GM12875 (cell line): ENCODE measurements around the gene BORCS5.

ENCODE experiments used
- H3K4me3 ChIP-seq: one replicate; pipeline ENCODE4 v1.5.1; 2011; ENCODE audit warnings: low read depth, low read length, control low read depth
- TF ChIP-seq, protein P1 (sequence below): IDR thresholded peaks from 2 replicates; pipeline ENCODE4 v1.5.1; 2011; ENCODE audit warnings: low read depth, mild to moderate bottlenecking, control low read depth, inconsistent platforms, low read length, moderate library complexity, borderline replicate concordance; ENCODE audit not compliant: insufficient read depth

BORCS5 gene

DNA sequence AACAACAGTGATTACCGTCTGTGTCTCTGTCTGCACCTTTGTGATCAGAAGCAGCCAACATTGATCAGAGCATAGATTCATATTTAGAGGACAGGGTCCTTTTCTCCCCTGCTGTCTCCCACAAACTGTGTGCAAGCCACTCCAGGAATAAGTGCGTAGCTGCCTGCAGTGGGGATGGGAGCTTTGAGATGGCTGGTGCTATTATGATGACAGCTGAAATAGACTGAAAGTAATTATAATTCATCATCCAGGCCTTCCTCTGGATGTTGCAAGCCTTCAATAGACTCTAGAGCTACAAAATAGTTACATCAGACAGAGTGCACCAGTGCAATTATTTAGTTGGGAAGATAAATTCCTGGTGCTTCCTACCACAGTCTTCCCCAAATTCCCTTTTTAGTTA is 68.1 kb downstream of the BORCS5 start:
- TF ChIP-seq, protein P1, sequence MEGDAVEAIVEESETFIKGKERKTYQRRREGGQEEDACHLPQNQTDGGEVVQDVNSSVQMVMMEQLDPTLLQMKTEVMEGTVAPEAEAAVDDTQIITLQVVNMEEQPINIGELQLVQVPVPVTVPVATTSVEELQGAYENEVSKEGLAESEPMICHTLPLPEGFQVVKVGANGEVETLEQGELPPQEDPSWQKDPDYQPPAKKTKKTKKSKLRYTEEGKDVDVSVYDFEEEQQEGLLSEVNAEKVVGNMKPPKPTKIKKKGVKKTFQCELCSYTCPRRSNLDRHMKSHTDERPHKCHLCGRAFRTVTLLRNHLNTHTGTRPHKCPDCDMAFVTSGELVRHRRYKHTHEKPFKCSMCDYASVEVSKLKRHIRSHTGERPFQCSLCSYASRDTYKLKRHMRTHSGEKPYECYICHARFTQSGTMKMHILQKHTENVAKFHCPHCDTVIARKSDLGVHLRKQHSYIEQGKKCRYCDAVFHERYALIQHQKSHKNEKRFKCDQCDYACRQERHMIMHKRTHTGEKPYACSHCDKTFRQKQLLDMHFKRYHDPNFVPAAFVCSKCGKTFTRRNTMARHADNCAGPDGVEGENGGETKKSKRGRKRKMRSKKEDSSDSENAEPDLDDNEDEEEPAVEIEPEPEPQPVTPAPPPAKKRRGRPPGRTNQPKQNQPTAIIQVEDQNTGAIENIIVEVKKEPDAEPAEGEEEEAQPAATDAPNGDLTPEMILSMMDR: no peak
- no peak overlapping the region for H3K4me3 ChIP-seq

DNA sequence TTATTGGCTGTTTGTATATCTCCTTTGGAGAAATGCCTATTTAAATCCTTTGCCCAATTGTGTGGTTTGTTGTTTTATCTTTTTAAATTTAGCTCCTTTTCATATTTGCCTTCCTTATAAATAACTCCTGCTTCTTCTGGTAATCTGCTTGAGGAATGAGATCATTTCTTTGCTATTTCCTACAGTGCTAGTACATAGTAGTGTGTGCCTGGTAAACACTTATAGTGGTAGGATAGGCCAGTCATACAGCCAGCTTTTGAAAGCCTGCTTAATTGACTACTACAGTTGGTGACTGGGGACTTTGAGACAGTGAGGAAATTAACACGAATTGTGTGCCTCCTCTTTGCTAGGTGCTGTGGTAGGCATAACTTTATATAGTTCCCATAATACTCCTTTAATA is 68.7 kb downstream of the BORCS5 start:
- TF ChIP-seq, protein P1: no peak
- no peak overlapping the region for H3K4me3 ChIP-seq

DNA sequence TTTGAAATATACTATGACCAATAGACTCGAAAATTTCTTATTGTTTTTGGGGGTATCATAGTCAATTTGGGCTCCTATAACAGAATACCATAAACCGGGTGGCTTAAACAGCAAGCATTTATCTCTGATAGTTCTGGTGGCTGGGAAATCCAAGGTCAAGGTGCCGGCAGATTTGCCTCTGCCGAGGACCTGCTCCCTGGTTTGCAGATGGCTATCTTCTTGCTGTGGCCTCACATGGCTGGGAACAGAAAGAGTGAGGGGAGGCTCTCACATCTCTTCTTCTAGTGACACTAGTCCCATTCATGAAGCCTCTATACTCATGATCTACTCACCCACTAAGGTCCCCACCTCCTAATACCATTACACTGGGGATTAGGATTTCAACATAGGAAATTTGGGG is 70.7 kb downstream of the BORCS5 start:
- TF ChIP-seq, protein P1: no peak
- no peak overlapping the region for H3K4me3 ChIP-seq

DNA sequence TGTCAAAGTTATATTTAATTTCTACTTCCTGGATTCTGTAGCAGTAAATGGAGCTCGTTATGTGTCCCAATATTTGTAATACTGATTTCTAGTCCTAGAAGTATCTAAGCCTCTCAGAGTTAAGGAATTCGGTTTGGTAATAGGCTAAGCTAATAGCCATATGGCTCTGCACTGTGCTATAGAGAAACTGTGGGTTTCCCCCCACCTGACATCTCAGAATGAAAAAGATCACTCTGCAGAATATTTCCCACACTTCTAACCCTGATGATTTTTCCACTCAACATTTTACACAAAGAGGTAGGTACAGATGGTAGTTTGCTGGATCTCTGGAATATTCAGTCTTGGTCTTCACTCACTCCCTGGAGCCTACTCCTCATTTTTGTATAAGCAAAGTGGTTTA is 71.2 kb downstream of the BORCS5 start:
- no peak overlapping the region for H3K4me3 ChIP-seq
- TF ChIP-seq, protein P1: no peak

DNA sequence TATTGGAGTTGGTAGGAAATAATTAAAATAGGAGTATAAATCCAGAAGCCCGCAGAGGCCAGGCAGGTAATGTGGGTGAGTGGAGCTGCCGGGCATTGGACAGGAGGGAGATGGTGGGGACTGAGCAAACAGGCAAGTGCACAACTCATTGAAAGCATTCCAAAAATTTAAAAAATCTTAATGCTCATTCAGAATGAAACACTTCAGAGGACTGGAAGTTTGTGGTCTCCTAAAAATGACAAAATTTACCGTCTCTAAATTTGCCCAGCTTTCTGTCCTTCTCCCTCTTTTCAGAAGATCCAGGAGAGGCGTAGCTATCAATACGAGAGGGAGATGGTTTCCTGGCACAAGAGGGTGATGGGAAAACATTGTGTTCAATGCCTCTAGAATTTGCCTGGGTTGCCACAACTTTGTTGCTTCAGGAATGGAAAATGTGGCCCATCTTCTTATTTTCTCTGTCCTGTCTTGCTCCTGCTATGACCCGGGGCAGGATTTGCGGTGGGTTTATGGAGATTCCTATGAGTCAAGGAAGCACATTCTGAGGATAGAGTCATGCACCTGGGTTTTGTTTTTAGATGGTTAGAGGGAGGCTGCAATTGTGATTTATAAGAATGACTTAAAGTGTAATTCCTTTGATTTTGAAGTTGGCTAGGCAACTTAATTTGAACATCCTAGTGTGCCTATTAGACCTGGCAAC is 72.2 kb downstream of the BORCS5 start:
- H3K4me3 ChIP-seq: no peak overlapping the region
- TF ChIP-seq, protein P1: no peak

DNA sequence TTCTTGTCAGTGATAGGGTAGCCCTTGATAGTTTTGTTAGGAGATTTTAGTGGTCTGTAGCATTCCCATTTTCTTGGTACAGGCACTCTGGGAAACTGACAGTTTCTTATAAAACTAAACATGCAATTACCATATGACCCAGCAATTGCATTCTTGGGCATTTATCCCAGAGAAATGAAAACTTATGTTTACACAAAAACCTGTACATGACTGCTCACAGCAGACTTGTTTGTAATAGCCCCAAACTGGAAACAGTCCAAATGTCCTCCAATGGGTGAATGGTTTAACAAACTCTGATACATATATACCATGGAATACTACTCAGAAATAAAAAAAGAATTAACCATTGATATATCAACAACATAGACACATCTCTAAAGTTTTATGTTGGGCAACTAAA is 75.5 kb downstream of the BORCS5 start:
- TF ChIP-seq, protein P1: no peak
- no peak overlapping the region for H3K4me3 ChIP-seq

DNA sequence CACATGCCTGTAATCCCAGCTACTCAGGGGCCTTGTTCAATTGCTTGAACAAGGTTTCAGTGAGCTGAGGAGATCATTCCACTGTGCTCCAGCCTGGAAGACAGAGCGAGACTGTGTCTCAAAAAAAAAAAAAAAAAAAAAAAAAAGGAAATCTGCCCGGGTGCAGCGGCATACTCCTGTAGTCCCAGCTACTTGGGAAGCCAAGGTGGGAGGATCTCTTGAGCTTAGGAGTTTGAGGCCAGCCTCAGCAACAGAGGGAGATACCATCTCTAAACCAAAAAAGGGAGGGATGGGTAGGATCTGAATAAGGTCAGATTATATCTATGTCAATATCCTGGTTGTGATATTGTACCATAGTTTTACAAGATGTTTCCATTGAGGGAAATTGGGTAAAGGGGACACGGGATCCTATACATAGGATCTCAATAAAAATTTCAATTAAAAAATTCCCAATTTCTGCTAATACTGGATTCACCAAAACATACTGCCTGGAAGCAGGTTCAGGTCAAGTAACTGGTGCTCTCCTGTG is 76.4 kb downstream of the BORCS5 start:
- no peak overlapping the region for H3K4me3 ChIP-seq
- TF ChIP-seq, protein P1: no peak
